ENCODE measurements around the gene AGL.

DNA sequence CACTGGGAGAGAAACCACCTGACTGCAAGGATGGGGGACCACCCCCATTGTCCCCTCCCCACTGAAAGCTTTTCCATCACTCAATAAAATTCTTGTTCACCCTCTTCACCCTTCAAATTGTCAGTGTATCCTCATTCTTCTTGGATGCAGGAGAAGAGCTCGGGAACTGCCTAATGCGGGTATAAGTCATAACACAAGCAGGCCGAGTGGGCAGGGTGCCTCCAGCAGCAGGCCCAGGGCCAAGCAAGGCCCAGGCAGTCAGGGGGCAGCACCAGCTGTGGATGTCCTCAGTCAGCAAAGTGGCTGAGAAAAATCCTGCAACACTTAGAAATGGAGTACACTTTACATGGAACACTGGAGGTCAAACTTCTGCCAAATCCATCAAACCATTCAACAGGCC lies 85.9 kb downstream of the AGL start:
- TF ChIP-seq MYC (IDR thresholded peaks at IDR 0.05; ENCODE audit: borderline replicate concordance, low read length) = no peak
- TF ChIP-seq, protein P1, sequence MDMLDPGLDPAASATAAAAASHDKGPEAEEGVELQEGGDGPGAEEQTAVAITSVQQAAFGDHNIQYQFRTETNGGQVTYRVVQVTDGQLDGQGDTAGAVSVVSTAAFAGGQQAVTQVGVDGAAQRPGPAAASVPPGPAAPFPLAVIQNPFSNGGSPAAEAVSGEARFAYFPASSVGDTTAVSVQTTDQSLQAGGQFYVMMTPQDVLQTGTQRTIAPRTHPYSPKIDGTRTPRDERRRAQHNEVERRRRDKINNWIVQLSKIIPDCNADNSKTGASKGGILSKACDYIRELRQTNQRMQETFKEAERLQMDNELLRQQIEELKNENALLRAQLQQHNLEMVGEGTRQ (IDR thresholded peaks at IDR 0.05) = no peak
